IMR-90 (cell line): ENCODE data around the gene PHACTR3.

Experiments
- FOS ChIP-seq: fragments of 150-350 bp; IDR thresholded peaks from 2 replicates; pipeline ENCODE4 v1.6.1; 2016; ENCODE audit warnings: low read depth, low read length
- TF ChIP-seq, protein P1 (sequence below): conservative IDR thresholded peaks from 2 replicates; pipeline ENCODE4 v1.5.1; 2012; ENCODE audit warnings: mild to moderate bottlenecking, low read depth, low read length, improper control_type of control experiment

DNA sequence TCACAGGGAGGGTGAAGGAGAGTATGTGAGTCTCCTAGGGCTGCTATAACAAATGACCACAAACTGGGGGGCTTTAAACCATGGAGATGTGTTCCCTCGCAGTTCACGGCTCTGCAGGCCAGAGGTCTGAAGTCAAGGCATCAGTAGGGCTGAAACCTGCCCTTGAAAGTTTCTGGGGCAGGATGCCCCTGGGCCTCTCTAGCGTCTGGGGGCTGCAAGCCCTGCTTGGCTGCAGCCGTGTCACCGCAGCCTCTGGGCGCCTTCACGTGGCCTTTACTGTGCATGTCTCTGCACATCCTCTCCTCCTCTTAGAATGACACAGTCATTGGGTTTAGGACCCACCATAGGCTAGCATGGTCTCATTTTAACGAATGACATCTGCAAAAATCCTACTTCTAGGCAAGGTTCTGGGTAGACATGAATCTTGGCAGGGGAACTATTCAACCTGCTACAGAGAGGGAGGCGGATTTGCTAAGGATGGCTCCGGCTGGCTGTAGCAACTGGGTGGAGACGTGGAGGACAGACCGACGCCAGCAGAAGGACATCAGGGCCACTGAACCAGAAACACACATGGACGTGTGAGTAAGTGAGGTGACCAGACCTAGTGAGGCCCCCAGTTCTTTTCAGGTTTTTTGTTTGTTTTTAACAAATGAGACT, 58.6 kb downstream of the PHACTR3 start:
- TF ChIP-seq, protein P1, sequence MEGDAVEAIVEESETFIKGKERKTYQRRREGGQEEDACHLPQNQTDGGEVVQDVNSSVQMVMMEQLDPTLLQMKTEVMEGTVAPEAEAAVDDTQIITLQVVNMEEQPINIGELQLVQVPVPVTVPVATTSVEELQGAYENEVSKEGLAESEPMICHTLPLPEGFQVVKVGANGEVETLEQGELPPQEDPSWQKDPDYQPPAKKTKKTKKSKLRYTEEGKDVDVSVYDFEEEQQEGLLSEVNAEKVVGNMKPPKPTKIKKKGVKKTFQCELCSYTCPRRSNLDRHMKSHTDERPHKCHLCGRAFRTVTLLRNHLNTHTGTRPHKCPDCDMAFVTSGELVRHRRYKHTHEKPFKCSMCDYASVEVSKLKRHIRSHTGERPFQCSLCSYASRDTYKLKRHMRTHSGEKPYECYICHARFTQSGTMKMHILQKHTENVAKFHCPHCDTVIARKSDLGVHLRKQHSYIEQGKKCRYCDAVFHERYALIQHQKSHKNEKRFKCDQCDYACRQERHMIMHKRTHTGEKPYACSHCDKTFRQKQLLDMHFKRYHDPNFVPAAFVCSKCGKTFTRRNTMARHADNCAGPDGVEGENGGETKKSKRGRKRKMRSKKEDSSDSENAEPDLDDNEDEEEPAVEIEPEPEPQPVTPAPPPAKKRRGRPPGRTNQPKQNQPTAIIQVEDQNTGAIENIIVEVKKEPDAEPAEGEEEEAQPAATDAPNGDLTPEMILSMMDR: no peak
- TF ChIP-seq FOS: no peak
